A673 (cell line): ENCODE measurements around the gene SCGB1D2. TPM values are rescaled to one million over a fixed set of nuclear protein-coding genes. Genes with fewer than 3 reads are reported as not detected.

Experiments used
- BruUV-seq: library from RNA; stranded (reverse); fragments of 400-500 nt; replicated peaks from 2 replicates; lab custom pipeline; 2021; lab: Mats Ljungman, UMichigan
- CTCF ChIA-PET: fragments of 300-600 bp; sonication (Branson Sonifier 250); formaldehyde crosslinking; loops from one replicate; lab custom pipeline; 2022; ENCODE audit warnings: antibody characterized with exemption; lab: Charles Lee
- POLR2A ChIA-PET: fragments of 300-600 bp; sonication (Branson Sonifier 250); formaldehyde crosslinking; loops from one replicate; lab custom pipeline; 2022; ENCODE audit warnings: antibody characterized with exemption; ENCODE audit not compliant: low non-redundant PET; lab: Charles Lee
- DNase-seq: peaks from one replicate; pipeline ENCODE4 v3.0.0-alpha.2; 2015; ENCODE audit warnings: low spot score
- H3K27ac ChIP-seq: fragments of 200-600 bp; sonication (generic); 2 replicates; pipeline ENCODE4 v1.5.1; 2016; ENCODE audit warnings: mixed run types, low read depth, mild to moderate bottlenecking, mixed read lengths, antibody characterized with exemption, low read length; ENCODE audit not compliant: poor library complexity, severe bottlenecking
- H3K27me3 ChIP-seq: fragments of 200-600 bp; sonication (generic); replicated peaks from 2 replicates; pipeline ENCODE4 v1.6.1; 2017; ENCODE audit warnings: mixed run types, low read depth, mild to moderate bottlenecking, mixed read lengths, antibody characterized with exemption, low read length; ENCODE audit not compliant: insufficient read depth, poor library complexity
- H3K36me3 ChIP-seq: fragments of 200-600 bp; sonication (generic); 2 replicates; pipeline ENCODE4 v1.6.1; 2016; ENCODE audit warnings: mixed run types, mild to moderate bottlenecking, mixed read lengths, antibody characterized with exemption, low read length; ENCODE audit not compliant: insufficient read depth, poor library complexity, severe bottlenecking
- H3K4me1 ChIP-seq: fragments of 200-600 bp; sonication (generic); 2 replicates; pipeline ENCODE4 v1.6.1; 2017; ENCODE audit warnings: mixed run types, mild to moderate bottlenecking, mixed read lengths, antibody characterized with exemption, low read length; ENCODE audit not compliant: insufficient read depth, poor library complexity, severe bottlenecking
- H3K4me3 ChIP-seq: fragments of 200-600 bp; sonication (generic); 2 replicates; pipeline ENCODE4 v1.5.1; 2016; ENCODE audit warnings: low read depth, mixed run types, mild to moderate bottlenecking, mixed read lengths, low read length; ENCODE audit not compliant: poor library complexity, severe bottlenecking
- H3K9me3 ChIP-seq: fragments of 200-600 bp; sonication (generic); 2 replicates; pipeline ENCODE4 v1.6.1; 2016; ENCODE audit warnings: mixed run types, low read depth, mild to moderate bottlenecking, mixed read lengths, antibody characterized with exemption, low read length; ENCODE audit not compliant: poor library complexity, severe bottlenecking
- EZH2 ChIP-seq: fragments of 200-600 bp; sonication (generic); IDR thresholded peaks from 2 replicates; pipeline ENCODE4 v1.6.1; 2017; ENCODE audit warnings: borderline replicate concordance, low read depth, mild to moderate bottlenecking, mixed read lengths, antibody characterized with exemption, low read length; ENCODE audit not compliant: poor library complexity, severe bottlenecking
- intact Hi-C: fragments of 100-400 bp; cut with micrococcal nuclease; formaldehyde crosslinking; loops from one replicate; pipeline ENCODE4 v1.10.0; 2022; ENCODE audit not compliant: unreplicated experiment
- total RNA-seq: library from RNA; stranded (reverse); gene quantifications from 2 replicates; pipeline ENCODE4 v1.2.3, GENCODE V29; 2021
- TF ChIP-seq, protein P1 (sequence below): fragments of 300-800, 200-600 bp; sonication (generic); conservative IDR thresholded peaks from 2 replicates; pipeline ENCODE4 v1.5.1; 2017; ENCODE audit warnings: low read depth, mild to moderate bottlenecking, antibody characterized with exemption, low read length, moderate library complexity, mixed read lengths

Gene SCGB1D2
- total RNA-seq, 1 experiment from 2014 or later, result not detected

- peaks cover 15% of the 10 kb centered on the region for H3K27me3 ChIP-seq
- H3K4me1 ChIP-seq, result no peaks in the 10 kb centered on the region
- intact Hi-C loops, result no loop called here
- no peak overlapping the region for H3K27ac ChIP-seq
- CTCF ChIA-PET, result no interaction called here
- POLR2A ChIA-PET, result no interaction called here
- H3K4me3 ChIP-seq, result no peak overlapping the region
- no peaks in the 10 kb centered on the region for H3K36me3 ChIP-seq
- DNase-seq, result no peak
- BruUV-seq, result no TSS peak
- TF ChIP-seq EZH2, result no peak
- TF ChIP-seq, protein P1, sequence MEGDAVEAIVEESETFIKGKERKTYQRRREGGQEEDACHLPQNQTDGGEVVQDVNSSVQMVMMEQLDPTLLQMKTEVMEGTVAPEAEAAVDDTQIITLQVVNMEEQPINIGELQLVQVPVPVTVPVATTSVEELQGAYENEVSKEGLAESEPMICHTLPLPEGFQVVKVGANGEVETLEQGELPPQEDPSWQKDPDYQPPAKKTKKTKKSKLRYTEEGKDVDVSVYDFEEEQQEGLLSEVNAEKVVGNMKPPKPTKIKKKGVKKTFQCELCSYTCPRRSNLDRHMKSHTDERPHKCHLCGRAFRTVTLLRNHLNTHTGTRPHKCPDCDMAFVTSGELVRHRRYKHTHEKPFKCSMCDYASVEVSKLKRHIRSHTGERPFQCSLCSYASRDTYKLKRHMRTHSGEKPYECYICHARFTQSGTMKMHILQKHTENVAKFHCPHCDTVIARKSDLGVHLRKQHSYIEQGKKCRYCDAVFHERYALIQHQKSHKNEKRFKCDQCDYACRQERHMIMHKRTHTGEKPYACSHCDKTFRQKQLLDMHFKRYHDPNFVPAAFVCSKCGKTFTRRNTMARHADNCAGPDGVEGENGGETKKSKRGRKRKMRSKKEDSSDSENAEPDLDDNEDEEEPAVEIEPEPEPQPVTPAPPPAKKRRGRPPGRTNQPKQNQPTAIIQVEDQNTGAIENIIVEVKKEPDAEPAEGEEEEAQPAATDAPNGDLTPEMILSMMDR, result no peak
- H3K9me3 ChIP-seq, result no peaks in the 10 kb centered on the region
These were observed 40.7 kb upstream of the SCGB1D2 start for GRCh38 chr11:62201376-62201775.

- no peaks in the 10 kb centered on the region for H3K4me1 ChIP-seq
- POLR2A ChIA-PET, result no interaction called here
- DNase-seq, result no peak
- TF ChIP-seq, protein P1, result no peak
- no peak for TF ChIP-seq EZH2
- no TSS peak for BruUV-seq
- H3K27me3 ChIP-seq, result peaks cover 15% of the 10 kb centered on the region
- H3K27ac ChIP-seq, result no peak overlapping the region
- CTCF ChIA-PET, result no interaction called here
- intact Hi-C loops, result no loop called here
- no peaks in the 10 kb centered on the region for H3K36me3 ChIP-seq
- H3K9me3 ChIP-seq, result no peaks in the 10 kb centered on the region
- no peak overlapping the region for H3K4me3 ChIP-seq
These were observed 39.1 kb upstream of the SCGB1D2 start for GRCh38 chr11:62202910-62203309.

GRCh38 chr11:62204430-62204829, 37.6 kb upstream of the SCGB1D2 start:
- ChIA-PET CTCF (no interaction called here), POLR2A (no interaction called here)
- H3K9me3 ChIP-seq, result no peaks in the 10 kb centered on the region
- no peak for TF ChIP-seq EZH2
- TF ChIP-seq, protein P1, result no peak
- no peaks in the 10 kb centered on the region for H3K36me3 ChIP-seq
- no TSS peak for BruUV-seq
- H3K4me3 ChIP-seq, result no peak overlapping the region
- no peak overlapping the region for H3K27ac ChIP-seq
- intact Hi-C loops, result no loop called here
- no peaks in the 10 kb centered on the region for H3K4me1 ChIP-seq
- DNase-seq, result no peak
- peaks cover 15% of the 10 kb centered on the region for H3K27me3 ChIP-seq
